NCI-H146 treated with DMSO at 0.1 percent for 48 hours (cell line): ENCODE data around the gene LRRC39.
"Not testable (repeated sequence)": the region's sequence is repeated elsewhere in the genome, so short reads cannot be mapped to it uniquely, and the experiment has no call there.

Source experiments
- DNase-seq: peaks from one replicate; lab custom pipeline; 2025; ENCODE audit not compliant: unreplicated experiment; lab: John Stamatoyannopoulos, UW

Gene LRRC39

GRCh38 chr1:100178091-100178490, at the start of gene LRRC39:
TSS of gene LRRC39 (minus strand) at chr1:100178256. CDS start at chr1:100168516, 9,740 bp downstream.
- DNase-seq: no peak

- DNase-seq: no peak
Observed at GRCh38 chr1:100222428-100222827, 44.4 kb upstream of the LRRC39 start.

- no peak for DNase-seq
Observed at GRCh38 chr1:100219883-100220282, 41.8 kb upstream of the LRRC39 start.

GRCh38 chr1:100219457-100219856, 41.4 kb upstream of the LRRC39 start:
- DNase-seq: no peak

GRCh38 chr1:100217834-100218233, 39.8 kb upstream of the LRRC39 start:
- no peak for DNase-seq

GRCh38 chr1:100215101-100215500, 37.0 kb upstream of the LRRC39 start:
- DNase-seq: no peak

GRCh38 chr1:100213141-100213540, 35.1 kb upstream of the LRRC39 start:
- DNase-seq: no peak

GRCh38 chr1:100206301-100206700, 28.2 kb upstream of the LRRC39 start:
- no peak for DNase-seq

- not testable (repeated sequence) for DNase-seq
Observed at GRCh38 chr1:100205593-100205992, 27.5 kb upstream of the LRRC39 start.

GRCh38 chr1:100205103-100205502, 27.0 kb upstream of the LRRC39 start:
- DNase-seq: not testable (repeated sequence)

GRCh38 chr1:100202703-100203102, 24.6 kb upstream of the LRRC39 start:
- DNase-seq: not testable (repeated sequence)

GRCh38 chr1:100200060-100200459, 22.0 kb upstream of the LRRC39 start:
- DNase-seq: not testable (repeated sequence)

- no peak for DNase-seq
Observed at GRCh38 chr1:100198596-100198995, 20.5 kb upstream of the LRRC39 start.

- DNase-seq: peak; percentile 31
Observed at GRCh38 chr1:100188617-100189016, 10.6 kb upstream of the LRRC39 start.

GRCh38 chr1:100187912-100188311, 9.9 kb upstream of the LRRC39 start:
- no peak for DNase-seq

GRCh38 chr1:100184536-100184935, 6.5 kb upstream of the LRRC39 start:
- DNase-seq: no peak

GRCh38 chr1:100183370-100183769, 5.3 kb upstream of the LRRC39 start:
- DNase-seq: no peak

GRCh38 chr1:100177295-100178041, 588 bp downstream of the LRRC39 start:
- DNase-seq: no peak

GRCh38 chr1:100168051-100168450, 10.0 kb downstream of the LRRC39 start:
- no peak for DNase-seq

GRCh38 chr1:100164702-100165101, 13.4 kb downstream of the LRRC39 start:
- DNase-seq: no peak

GRCh38 chr1:100164216-100164615, 13.8 kb downstream of the LRRC39 start:
- no peak for DNase-seq

GRCh38 chr1:100162881-100163280, 15.2 kb downstream of the LRRC39 start:
- DNase-seq: no peak

- DNase-seq: no peak
Observed at GRCh38 chr1:100152271-100152670, 25.8 kb downstream of the LRRC39 start.
